ENCODE data around the gene ARR3.

DNA sequence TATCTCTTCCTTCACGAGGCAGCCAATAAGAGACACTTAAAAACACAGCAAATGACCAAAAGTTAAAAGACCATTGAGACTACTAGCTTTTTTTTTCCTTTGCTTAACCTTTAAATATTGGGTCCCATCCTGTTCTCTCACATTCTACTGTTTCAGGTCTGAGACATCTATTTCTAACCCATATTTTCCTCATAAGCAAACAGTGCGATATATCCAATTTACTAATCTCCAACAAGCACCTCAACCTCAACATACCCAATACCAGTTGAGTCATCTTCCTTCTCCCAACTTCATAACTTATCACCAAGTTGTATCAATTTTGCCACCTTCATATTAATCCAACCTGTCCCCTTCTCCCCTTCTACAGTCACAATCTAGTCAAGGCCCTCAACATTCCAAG is 26.6 kb upstream of the ARR3 start:
- no peak for TF ChIP-seq ZBTB7A (IDR thresholded peaks at IDR 0.05; ENCODE audit: low read depth)
- TF ChIP-seq EGR1 (IDR thresholded peaks at IDR 0.05), result no peak
- TF ChIP-seq CEBPB (IDR thresholded peaks at IDR 0.05), result no peak
- TF ChIP-seq RAD21 (IDR thresholded peaks at IDR 0.05; ENCODE audit: low read depth), result no peak
- TF ChIP-seq FOXM1 (IDR thresholded peaks at IDR 0.05; ENCODE audit: borderline replicate concordance, low read depth), result no peak
- no peak for TF ChIP-seq CREB1 (IDR thresholded peaks at IDR 0.05; ENCODE audit: low read depth)
- no peak for TF ChIP-seq TEAD4 (IDR thresholded peaks at IDR 0.05)
- no peak for TF ChIP-seq EP300 (IDR thresholded peaks at IDR 0.05; ENCODE audit: borderline replicate concordance)
- TF ChIP-seq, protein P1, sequence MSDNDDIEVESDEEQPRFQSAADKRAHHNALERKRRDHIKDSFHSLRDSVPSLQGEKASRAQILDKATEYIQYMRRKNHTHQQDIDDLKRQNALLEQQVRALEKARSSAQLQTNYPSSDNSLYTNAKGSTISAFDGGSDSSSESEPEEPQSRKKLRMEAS (IDR thresholded peaks at IDR 0.05), result no peak
- TF ChIP-seq REST (IDR thresholded peaks at IDR 0.05; ENCODE audit: low read depth), result no peak
- no peak for TF ChIP-seq NFIC (IDR thresholded peaks at IDR 0.05)
- TF ChIP-seq TCF12 (IDR thresholded peaks at IDR 0.05; ENCODE audit: low read depth), result no peak
- no peak for TF ChIP-seq TAF1 (IDR thresholded peaks at IDR 0.05; ENCODE audit: low read depth)
- no peak for TF ChIP-seq YY1 (IDR thresholded peaks at IDR 0.05; ENCODE audit: low read depth)

Data from Ishikawa (cell line).